Measurements from ENCODE around the gene OPRM1.
A peak's percentile ranks its signal among the peaks of the same experiment; 100 is the strongest.

The OPRM1 gene

GRCh38 chr6:154156135-154156896 is 117.3 kb downstream of the OPRM1 start:
- peak; percentile 43; the same call in 1 of the 2 replicates for TF ChIP-seq CTCF (IDR thresholded peaks at IDR 0.05; ENCODE audit: control insufficient read depth, extremely low read depth, insufficient read depth)
- no peak for DNase-seq (ENCODE audit: low read depth)
- H3K4me3 ChIP-seq (ENCODE audit: low read depth, low read length) = no peak overlapping the region

- no peak for DNase-seq (ENCODE audit: low read depth)
- H3K4me3 ChIP-seq (ENCODE audit: low read depth, low read length) = no peak overlapping the region
- no peak for TF ChIP-seq CTCF (IDR thresholded peaks at IDR 0.05; ENCODE audit: control insufficient read depth, extremely low read depth, insufficient read depth)
Observed at GRCh38 chr6:154157082-154157481, 118.0 kb downstream of the OPRM1 start.

- DNase-seq (ENCODE audit: low read depth) = no peak
- no peak overlapping the region for H3K4me3 ChIP-seq (ENCODE audit: low read depth, low read length)
- TF ChIP-seq CTCF (IDR thresholded peaks at IDR 0.05; ENCODE audit: control insufficient read depth, extremely low read depth, insufficient read depth) = no peak
Observed at GRCh38 chr6:154157706-154158105, 118.7 kb downstream of the OPRM1 start.

- no peak overlapping the region for H3K4me3 ChIP-seq (ENCODE audit: low read depth, low read length)
- no peak for DNase-seq (ENCODE audit: low read depth)
- TF ChIP-seq CTCF (IDR thresholded peaks at IDR 0.05; ENCODE audit: control insufficient read depth, extremely low read depth, insufficient read depth) = no peak
Observed at GRCh38 chr6:154159126-154159525, 120.1 kb downstream of the OPRM1 start.

- no peak for DNase-seq (ENCODE audit: low read depth)
- no peak for TF ChIP-seq CTCF (IDR thresholded peaks at IDR 0.05; ENCODE audit: control insufficient read depth, extremely low read depth, insufficient read depth)
- H3K4me3 ChIP-seq (ENCODE audit: low read depth, low read length) = no peak overlapping the region
Observed at GRCh38 chr6:154161689-154162088, 122.6 kb downstream of the OPRM1 start.

GRCh38 chr6:154164397-154164796 is 125.4 kb downstream of the OPRM1 start:
- DNase-seq (ENCODE audit: low read depth) = no peak
- TF ChIP-seq CTCF (IDR thresholded peaks at IDR 0.05; ENCODE audit: control insufficient read depth, extremely low read depth, insufficient read depth) = no peak
- no peak overlapping the region for H3K4me3 ChIP-seq (ENCODE audit: low read depth, low read length)

GRCh38 chr6:154165478-154165877 is 126.4 kb downstream of the OPRM1 start:
- TF ChIP-seq CTCF (IDR thresholded peaks at IDR 0.05; ENCODE audit: control insufficient read depth, extremely low read depth, insufficient read depth) = no peak
- H3K4me3 ChIP-seq (ENCODE audit: low read depth, low read length) = no peak overlapping the region
- DNase-seq (ENCODE audit: low read depth) = no peak

Data from LNCaP clone FGC (cell line).